Amniotic stem cell (primary cell): ENCODE measurements around the gene MED10.
"Not testable (repeated sequence)": the region's sequence is repeated elsewhere in the genome, so short reads cannot be mapped to it uniquely, and the experiment has no call there.

Experiments
- DNase-seq: peaks from one replicate; lab custom pipeline; 2025; lab: John Stamatoyannopoulos, UW

Gene MED10

DNA sequence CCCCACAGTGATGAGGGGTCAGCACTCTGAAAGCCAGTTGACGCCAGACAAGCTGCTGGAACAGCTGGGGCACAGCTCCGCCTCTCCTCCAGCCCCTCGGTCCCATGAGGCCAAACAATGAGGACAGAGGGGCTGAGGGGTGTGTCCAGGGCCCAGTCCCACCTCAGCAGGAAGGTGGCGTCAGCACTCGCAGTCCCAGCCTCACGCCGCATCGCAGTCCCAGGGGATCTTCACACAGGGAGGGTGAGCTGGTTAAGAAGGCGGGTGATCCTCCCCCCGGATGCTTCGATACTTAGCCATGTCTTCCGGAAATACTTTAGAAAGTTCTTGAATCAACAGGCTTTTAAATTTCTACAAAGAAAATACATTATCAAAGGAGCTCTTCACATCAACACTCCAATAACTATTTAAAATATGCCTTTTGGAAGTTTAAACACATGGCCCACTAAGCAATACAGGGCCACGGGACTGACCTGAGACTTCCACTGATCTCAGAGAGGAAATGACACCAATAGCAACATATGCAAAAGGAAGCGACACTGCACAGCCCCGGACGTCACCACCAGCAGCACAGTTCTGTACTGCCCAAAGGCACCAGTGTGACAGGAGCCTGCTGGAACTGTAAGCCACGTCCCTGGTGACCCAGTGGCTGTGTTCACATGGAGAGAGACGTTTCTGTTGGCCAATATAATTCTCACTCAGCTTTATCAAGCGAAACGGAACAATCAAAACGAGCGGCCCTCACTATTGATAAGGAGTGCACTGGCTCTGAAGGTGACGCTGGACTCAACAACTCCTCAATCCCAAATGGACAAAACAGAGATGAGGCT is 5.9 kb downstream of the MED10 start:
- no peak for DNase-seq

DNA sequence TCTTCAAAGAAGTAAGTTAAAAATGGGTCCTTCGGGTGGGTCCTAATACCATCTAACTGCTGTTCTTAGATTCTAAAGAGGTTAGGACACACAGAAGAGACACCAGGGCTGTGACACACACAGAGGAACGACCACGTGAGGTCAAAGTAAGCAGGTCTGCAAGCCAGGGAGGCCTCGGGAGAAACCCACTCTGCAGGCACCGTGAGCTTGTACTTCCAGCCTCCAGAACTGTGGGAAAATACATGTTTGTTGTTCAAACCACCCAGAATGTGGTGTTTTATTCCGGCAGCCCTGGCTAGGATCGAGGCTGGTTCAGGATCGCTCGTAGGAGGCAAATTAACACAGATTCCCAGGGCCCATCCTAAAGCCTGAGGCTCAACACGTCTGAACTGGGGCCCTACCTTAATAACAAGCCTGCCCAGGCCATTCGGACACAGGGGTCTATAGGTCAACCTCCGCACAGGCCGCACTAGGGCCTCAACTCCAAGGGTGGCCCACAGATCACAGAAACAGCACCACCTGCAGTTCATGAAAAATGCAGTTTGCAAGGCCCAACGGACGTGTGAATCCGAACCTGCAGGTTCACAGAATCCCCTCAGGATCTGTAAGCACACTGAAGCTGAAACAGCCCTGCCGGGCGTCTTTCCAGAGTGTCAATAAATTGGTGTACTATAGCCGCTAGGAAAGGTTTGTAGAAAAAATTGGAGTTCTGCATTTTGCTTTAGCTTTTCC is 7.1 kb downstream of the MED10 start:
- no peak for DNase-seq

DNA sequence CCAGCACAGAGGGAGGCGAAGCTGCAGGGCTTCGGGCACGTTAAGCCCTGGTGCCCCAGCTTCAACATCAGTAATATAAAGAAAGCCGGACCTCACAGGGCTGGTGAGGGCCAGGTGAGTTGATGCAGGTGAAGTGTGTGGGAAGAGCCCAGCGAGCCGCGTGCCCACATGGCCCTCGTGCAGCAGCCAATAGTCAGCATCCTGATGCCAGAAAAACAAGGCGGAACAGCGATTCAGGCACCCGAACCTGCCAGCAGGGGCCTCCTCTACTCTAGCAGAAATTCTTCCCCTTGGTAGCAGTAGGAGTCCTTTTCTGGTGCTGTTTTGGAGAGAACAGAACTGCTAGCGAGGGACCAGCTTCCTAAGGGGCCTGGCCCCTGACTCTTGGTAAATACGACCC is 7.8 kb downstream of the MED10 start:
- DNase-seq = no peak

DNA sequence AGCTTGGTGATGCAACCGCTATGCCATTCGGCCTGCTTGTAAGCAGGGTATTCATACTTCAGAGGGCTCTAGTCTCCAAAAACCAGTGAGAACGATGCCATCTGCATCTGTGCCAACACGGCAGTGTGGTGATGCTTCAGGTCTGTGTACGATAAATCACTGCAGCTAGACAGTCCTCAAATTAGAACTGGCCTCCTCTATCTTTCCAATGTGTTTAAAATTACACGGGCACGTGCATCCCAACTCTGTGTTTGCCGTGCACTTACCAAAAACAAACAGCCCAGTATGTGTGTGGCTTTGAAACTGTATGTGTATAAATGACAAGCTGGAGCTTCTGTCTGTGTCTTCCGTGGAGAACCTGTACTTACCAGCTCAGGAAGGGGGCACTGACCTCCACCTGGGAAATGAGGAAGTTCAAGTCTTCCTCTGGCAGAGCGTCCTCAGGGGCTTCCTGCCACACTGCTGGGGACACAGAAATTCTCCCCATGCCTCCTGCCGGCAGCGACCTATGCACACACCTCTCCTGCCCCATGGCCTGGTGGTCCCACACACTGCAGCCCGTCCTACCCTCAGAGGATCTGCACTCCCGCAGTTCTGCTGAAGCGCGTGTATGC is 12.3 kb downstream of the MED10 start:
- no peak for DNase-seq

DNA sequence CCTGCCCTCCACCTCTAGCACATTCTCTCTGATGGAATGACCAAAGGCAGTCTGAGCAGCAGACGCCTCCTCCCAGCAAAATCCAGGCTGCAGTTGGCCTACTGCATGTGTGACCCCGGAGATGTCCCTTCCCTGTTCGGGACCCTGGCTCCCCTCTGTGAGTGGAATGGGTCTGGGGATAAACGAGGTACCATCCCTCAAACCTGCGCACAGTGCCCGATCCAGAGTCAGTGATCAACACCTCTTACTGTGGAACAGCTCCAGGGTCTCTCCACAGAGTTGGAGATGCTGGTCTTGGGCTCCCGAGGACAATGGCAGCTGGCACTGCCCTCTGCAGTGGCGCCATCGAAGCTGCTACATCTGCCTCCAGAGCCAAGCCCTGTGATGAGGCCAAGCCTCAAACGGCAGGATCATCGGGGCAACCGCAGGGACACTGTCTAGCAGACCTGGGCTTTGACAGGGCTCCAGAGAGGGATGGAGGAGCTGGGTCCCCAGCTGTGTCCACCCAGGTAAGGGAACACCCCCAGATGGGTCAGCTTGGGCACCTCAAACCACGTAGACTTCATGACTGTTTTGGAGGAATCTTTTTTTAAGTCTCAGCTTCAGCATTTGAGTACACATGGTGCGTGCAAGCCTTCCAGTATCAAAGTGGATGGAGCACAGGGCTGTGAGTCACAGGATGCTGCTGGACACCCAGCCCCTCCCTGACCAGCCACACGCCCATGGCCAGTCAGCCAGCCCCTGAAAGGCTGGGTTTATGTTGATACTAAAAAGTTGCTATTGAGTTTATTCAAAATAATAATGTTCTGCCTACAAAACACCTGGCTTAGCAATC is 13.0 kb downstream of the MED10 start:
- no peak for DNase-seq

DNA sequence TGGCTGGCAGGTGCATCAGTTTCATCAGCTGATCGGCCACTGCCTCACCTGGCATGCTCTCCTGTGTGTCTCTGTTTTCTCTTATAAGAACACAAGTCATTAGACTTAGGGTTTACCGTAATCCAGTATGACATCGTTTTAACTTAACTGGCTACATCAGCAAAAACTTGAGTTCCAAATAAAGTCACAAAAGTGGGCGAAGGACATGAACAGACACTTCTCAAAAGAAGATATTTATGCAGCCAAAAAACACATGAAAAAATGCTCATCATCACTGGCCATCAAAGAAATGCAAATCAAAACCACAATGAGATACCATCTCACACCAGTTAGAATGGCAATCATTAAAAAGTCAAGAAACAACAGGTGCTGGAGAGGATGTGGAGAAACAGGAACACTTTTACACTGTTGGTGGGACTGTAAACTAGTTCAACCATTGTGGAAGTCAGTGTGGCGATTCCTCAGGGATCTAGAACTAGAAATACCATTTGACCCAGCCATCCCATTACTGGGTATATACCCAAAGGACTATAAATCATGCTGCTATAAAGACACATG is 14.8 kb downstream of the MED10 start:
- not testable (repeated sequence) for DNase-seq

DNA sequence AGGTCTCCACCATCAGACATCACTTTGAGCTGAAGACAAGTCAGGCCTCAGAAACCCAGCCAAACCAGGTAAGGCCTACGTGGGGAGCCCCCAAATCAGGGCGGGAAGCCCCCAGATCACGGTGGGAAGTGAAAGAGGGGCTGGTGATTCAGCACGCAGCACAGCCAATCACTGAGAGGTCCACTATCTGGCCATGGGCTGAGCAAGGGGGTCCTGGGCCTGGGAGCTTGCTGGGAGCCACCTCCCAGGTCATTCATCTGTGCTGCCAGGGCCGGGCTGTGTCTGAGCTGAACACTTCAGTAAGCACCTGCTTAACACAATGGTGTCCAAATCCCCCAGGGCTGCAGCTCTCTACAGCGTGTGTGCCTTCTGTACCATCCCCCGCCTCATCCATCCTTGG is 15.5 kb downstream of the MED10 start:
- no peak for DNase-seq

DNA sequence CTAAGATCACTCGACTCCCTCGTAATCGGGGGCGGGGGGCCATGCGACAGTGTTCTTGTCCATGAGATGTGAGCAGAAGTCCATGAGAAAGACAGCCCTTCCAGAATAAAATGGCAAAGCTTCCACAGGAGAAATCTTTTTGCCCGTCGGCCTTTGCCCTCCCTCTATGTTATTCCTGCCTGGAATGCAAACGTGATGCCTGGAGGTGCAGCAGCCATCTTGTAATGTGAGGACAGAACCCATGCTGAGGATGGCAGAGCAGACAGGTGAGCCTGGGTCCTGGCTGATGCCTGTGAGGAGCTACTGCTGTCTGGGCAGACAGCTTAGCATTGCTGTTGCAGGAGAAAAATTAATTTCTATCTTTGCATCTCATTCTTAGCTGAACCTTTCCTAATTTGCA is 17.2 kb downstream of the MED10 start:
- no peak for DNase-seq

DNA sequence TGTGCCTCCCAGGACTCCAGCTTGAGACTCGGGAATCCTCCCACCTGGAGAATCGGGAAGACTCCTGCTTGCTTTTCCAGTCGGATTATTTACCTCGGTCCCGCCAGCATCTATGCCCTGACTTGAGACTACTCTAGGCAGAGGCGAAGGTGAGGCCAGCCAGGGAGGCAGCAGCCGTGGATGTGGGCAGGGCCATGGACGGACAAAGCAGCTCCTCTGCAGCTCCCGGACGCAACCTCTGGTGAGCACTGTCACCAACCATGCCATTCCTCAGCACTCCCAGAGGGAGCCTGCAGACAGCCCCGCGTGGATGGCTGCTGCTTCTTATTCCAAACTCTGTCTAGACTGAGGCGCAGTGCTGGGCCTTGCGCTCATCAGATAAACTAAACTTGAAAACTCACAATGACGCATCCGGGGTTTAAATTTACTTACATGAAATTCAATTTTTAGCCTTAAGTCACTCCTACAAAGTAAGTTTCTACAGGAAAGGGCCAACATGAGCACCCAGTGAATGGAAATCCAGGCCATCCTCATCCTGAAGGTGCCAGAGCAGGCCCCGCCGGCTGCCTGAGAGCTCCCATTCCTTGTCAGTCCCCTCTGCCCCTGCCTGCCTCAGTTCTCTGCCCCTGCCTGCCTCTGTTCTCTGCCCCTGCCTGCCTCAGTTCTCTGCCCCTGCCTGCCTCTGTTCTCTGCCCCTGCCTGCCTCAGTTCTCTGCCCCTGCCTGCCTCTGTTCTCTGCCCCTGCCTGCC is 17.8 kb downstream of the MED10 start:
- DNase-seq = no peak

DNA sequence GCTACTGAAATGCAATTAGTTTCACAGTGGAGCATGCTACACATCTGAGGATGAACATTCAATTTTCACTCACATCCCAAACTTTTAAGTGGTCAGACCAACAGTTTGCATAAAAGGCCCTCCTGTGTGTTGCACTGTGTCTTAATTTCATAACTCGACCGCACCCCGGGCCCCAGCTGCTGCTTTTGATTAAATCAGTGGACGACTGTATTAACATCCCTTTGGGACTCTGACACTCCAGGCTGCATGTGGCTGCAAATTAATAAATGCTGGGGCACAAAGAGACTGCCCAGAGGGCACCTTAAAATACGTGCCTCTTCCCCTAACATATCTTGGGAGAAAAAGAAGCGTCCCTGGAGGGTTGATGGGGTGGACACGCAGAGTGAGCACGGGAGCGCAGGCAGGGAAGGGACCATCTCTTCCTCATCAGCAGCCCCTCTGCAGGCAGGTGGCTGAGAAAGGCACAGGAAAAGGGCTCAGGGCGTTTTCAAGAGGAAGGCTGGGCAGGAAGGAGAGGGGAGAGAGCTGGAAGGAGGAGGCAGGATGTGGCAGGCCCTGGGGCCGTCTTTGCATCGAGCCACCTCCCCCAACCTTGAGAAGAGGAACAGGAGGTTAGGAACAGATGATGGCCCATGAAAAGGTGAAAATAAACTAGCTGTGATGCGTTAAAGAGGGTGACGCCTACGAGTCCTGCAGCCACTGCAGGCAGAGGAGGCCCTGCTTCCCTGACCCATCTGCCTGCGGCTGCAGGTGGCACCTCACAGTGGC is 18.6 kb downstream of the MED10 start:
- DNase-seq = no peak

DNA sequence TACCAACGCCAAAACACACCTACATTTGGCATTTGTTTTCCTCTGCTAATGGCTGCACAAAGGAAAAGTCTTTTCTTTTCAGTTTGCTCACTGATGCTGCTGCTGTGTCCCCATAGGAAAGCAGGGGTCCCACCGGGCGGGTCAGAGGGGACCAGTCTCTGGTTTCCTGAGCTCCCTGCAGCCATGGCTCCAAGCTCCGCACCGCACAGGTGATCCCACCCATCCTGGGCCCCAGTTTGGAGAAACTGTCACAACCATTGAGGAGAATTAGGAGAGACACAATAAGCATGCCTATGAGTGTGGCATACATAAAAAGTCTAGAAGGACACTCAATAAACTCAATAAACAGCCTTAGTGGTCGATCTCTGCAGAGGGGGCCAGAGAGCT is 19.9 kb downstream of the MED10 start:
- no peak for DNase-seq

DNA sequence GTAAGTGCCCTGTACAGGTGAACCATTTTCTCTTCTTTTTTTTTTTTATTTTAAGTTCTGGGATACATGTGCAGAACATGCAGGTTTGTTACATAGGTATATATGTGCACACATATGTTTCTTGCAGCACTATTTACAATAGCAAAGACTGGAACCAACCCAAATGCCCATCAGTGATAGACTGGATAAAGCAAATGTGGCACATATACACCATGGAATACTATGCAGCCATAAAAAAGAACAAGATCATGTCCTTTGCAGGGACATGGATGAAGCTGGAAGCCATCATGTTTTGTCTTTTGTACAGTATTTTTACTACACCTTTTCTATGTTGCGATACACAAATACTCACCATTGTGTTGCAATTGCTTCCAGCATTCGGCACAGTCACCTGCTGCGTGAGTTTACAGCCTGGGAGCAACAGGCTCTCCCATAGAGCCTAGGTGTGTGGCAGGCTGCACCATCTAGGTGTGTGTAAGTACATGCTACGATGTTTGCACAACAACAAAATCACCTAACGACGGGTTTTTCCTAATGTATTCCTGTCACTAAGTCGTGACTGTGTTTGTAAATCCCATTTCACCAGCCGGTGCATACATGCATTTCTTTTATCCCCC is 20.4 kb downstream of the MED10 start:
- DNase-seq = not testable (repeated sequence)

DNA sequence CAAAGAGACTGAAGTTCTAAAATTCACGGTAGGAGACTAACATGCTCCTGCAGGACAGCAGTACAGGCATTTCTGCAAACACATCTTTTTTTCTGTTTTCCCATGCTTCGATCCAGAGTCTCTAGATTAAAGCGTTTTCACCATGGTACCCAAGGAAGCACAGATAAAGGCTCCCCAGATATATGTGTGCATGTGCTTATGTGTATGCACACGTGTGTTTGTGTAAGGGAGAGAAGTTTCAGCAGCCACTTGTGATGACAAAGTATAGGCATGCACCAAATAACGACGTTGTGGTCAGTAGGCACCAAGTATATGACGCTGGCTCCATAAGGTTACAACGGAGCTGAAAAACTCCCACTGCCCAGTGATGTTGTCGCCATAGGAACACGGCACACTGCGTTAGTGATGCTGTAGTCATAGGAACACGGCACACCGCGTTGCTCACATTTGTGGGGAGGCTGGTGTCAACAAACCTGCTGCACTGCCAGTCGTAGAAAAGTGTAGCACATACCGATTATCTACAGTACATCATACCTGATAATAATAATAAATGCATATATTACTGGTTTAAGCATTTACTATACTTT is 21.7 kb downstream of the MED10 start:
- DNase-seq = no peak

DNA sequence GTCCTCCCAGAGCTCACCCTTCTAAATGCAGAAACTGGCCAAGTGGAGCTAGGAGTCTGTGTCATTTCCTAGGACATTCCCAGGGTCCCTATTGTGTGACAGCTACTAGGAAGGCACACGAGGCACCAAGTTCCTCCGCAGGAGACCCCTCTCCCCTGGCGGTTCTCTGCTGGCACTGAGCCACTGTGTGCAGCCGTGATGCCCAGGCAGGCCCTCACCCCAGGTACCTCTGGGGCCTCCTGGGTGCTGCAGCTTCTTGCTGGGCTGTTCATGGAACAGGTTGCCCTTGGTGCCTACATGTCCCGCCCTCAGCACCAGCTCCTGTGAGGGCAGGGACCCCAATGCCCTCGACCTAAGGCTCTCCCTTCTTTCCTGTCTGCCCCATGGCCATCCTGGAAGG is 23.1 kb downstream of the MED10 start:
- DNase-seq = no peak

DNA sequence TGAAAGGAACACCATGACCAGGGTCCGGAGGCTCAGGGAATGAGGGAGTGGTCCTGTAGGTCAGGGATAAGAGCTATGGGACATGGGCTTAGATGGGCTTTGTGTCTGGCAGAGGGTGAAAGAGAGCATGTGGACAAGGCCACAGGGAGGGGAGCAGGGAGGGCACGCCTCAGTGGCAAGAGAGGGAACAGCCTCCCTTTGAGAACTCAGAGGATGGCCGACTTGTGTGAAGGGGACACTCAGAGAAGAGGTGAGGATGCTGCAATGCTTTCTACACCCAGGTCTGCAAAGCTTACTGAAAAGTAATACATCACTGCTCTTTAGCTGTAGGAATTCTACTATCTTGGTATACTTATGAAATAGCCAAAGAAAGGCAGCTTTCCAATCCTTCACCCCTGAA is 23.5 kb downstream of the MED10 start:
- no peak for DNase-seq

DNA sequence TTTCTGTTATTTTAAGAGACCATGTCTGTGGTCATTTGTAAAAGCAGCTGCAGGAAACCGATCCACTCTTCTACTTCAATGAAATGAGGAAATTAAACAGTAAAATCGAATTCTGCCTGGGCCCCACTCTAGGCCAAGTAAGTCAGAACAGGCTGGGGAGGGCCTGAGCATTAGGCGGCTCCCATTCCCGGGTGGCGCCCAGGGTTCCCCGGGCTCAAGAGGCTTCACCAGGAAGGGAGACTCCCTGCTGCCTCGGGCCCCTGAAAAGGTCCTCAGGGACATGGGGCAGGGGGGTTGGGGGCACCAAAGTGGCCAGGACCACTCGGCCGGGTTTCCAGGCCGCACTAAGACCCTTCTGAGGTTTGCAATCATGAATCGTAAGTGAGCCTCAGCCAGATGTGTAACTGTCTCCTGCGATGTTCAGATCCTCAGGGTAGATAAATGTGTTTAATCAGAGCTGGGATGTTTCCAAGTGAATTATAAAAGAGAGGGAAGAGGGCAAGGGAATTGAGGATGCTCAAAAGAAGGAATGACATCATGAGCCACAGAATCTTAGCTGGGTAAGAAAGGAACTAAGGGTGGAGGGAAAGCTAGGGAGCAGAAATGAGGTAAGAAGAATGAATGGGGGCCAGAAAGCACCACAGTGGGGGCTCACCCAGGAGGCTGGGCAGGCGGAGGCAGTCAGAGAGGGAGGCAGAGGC is 24.6 kb downstream of the MED10 start:
- no peak for DNase-seq

DNA sequence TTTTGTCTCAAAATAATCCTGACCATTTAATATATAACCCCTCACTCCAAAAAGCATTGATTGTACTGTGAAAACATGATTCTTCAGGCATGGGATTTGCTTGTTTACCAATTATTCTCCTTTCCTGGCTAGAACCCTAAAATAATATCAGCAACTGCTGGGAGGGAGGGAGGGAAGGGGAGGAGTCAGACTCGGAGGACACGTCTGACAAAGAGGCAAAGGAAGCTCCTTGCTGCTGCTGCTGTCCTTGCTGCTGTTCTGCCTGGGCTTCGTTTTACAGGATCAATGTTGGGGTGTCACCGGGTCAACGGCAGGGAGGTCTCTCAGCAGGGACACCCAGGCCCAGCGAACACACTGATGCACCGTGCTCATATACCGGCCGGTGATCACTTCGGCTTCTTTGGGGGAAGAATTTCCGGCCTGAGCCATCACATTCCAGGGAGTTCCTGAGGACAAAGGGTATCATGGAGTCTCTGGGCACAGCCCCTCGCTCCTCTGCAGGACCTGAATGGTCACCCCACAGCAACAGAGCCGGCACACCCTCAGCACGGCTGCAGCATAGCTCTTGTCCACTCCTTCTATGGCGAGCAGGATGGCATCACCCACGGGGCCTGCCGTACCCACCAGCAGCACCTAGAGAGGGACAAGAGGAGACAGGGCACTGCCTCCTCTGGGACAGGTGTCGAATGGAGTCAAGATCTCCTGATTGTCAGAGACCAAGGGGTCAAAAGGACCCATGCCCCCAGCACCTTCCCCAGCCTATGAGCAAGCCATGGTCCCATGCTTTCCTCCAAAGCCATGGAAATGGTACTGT is 27.9 kb downstream of the MED10 start:
- no peak for DNase-seq

DNA sequence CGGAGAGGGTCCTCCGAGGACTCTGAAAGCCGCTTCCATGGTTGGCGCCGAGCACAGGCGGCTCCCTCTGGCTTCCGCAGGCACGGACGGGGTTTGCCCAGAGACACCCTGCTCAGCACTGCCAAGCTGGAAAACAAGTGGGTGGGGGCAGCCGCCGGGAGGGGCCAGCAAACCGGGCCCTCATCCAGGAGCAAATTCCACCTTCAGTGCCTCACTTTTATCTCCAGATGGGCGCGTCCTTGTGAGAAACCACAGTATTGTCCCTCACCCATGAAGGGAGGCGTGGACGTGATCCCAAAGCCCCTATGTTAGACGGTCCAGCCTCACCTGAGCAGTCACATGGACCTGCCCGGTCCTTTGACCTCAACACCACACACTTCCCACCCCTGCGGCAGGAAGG is 29.0 kb downstream of the MED10 start:
- DNase-seq = no peak
